ENCODE results near the gene C10orf88. TPM values are rescaled to one million over a fixed set of nuclear protein-coding genes. Genes with fewer than 3 reads are reported as not detected.

Gene C10orf88
- polyA plus RNA-seq, 3 donors: 2.2 to 2.9 (median 2.7) TPM

DNA sequence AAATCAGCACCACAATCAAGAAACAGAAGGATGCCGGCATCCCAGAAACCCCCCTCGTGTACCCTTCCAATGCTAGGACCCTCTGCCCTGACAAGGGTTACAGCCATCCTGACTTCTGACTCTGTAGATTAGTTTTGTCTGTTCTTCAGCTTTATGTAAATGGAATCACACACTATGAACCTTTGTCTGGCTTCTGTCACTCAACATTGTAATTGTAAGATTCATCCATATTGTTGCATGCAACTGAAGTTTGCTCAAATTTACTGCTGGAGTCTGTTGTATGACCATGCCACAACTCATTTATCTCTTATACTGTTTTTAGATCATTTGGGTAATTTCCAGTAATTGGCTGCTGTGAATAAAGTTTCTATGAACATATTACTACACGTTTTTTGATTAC, 46.1 kb upstream of the C10orf88 start:
- Histone ChIP-seq H3K4me2 (replicated peaks; ENCODE audit: extremely low read depth, low read length, poor library complexity, severe bottlenecking) (no peak overlapping the region), H2AFZ (ENCODE audit: insufficient read depth, low read depth, low read length, poor library complexity, severe bottlenecking) (no peak overlapping the region), H3K9me3 (replicated peaks in 1 of 2; ENCODE audit: control insufficient read depth in 1 of 2, insufficient read depth in 1 of 2, low read length in 2 of 2) (no peaks in the 10 kb centered on the region), H3K27me3 (ENCODE audit: control insufficient read depth in 2 of 2, insufficient read depth in 2 of 2, low read length in 2 of 2) (no peaks in the 10 kb centered on the region), H4K20me1 (ENCODE audit: insufficient read depth, low read length) (peaks cover 91% of the 10 kb centered on the region), H3K4me3 (replicated peaks in 1 of 3; ENCODE audit: low read depth in 2 of 3, low read length in 3 of 3) (no peak overlapping the region), H3K9ac (ENCODE audit: insufficient read depth, low read length, poor library complexity, severe bottlenecking) (no peak overlapping the region), H3K27ac (ENCODE audit: low read depth in 1 of 2, low read length in 2 of 2) (no peak overlapping the region), H3K79me2 (ENCODE audit: insufficient read depth, low read length) (peaks cover 79% of the 10 kb centered on the region), H3K4me1 (ENCODE audit: control insufficient read depth in 1 of 2, insufficient read depth in 2 of 2, low read length in 2 of 2) (no peaks in the 10 kb centered on the region), H3K36me3 (replicated peaks in 1 of 2; ENCODE audit: control insufficient read depth in 1 of 2, insufficient read depth in 2 of 2, low read length in 2 of 2) (peaks cover 29 to 43% of the 10 kb centered on the region in 2 donors)
- Mint-ChIP-seq H3K4me1 (peaks cover 2% of the 10 kb centered on the region), H3K27me3 (ENCODE audit: low read depth in 3 of 3) (peaks cover 0 to 5% (median 1%) of the 10 kb centered on the region in 3 donors), H3K4me3 (no peak overlapping the region), H3K27ac (peak overlapping the region in 1 of 7 donors; percentile 17), H3K36me3 (peaks cover 35 to 49% of the 10 kb centered on the region in 2 donors), H3K9me3 (no peaks in the 10 kb centered on the region)
- TF ChIP-seq, protein P1, sequence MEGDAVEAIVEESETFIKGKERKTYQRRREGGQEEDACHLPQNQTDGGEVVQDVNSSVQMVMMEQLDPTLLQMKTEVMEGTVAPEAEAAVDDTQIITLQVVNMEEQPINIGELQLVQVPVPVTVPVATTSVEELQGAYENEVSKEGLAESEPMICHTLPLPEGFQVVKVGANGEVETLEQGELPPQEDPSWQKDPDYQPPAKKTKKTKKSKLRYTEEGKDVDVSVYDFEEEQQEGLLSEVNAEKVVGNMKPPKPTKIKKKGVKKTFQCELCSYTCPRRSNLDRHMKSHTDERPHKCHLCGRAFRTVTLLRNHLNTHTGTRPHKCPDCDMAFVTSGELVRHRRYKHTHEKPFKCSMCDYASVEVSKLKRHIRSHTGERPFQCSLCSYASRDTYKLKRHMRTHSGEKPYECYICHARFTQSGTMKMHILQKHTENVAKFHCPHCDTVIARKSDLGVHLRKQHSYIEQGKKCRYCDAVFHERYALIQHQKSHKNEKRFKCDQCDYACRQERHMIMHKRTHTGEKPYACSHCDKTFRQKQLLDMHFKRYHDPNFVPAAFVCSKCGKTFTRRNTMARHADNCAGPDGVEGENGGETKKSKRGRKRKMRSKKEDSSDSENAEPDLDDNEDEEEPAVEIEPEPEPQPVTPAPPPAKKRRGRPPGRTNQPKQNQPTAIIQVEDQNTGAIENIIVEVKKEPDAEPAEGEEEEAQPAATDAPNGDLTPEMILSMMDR (IDR thresholded peaks at IDR 0.05): no peak
- DNase-seq: no peak
- intact Hi-C loops (cut with micrococcal nuclease): loop anchor here in 1 of 2 donors (10.0 kb wide), 1 partner anchor 1075 kb away; the partner anchor contains the start of gene ATE1
- no CpG with 5 or more reads among the region's 3 CpGs for WGBS (ENCODE audit: insufficient coverage)

DNA sequence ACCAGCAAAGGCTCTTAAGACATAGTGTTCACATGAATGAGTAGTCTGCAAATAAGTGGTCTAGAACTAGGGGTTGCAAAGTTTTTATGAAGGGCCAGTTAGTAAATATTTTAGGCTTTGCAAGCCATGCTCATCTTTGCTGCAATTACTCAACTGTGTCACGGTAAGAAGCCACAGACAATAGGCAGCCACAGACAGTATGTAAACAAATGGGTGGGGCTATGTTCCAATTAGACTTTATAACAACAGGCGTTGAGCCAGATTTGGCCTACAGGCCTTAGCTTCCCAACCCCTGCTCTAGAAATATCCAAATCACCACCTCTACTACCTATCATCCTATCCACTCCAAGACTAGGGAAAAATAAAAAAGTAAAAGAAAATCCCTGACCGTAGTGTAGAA, 45.3 kb upstream of the C10orf88 start:
- Histone ChIP-seq H3K36me3 (replicated peaks in 1 of 2; ENCODE audit: control insufficient read depth in 1 of 2, insufficient read depth in 2 of 2, low read length in 2 of 2) (peaks cover 35 to 51% of the 10 kb centered on the region in 2 donors), H3K27me3 (ENCODE audit: control insufficient read depth in 2 of 2, insufficient read depth in 2 of 2, low read length in 2 of 2) (no peaks in the 10 kb centered on the region), H3K9ac (ENCODE audit: insufficient read depth, low read length, poor library complexity, severe bottlenecking) (no peak overlapping the region), H3K4me1 (ENCODE audit: control insufficient read depth in 1 of 2, insufficient read depth in 2 of 2, low read length in 2 of 2) (no peaks in the 10 kb centered on the region), H3K79me2 (ENCODE audit: insufficient read depth, low read length) (peaks cover 71% of the 10 kb centered on the region), H3K4me3 (replicated peaks in 1 of 3; ENCODE audit: low read depth in 2 of 3, low read length in 3 of 3) (no peak overlapping the region), H4K20me1 (ENCODE audit: insufficient read depth, low read length) (peaks cover 84% of the 10 kb centered on the region), H3K4me2 (replicated peaks; ENCODE audit: extremely low read depth, low read length, poor library complexity, severe bottlenecking) (no peak overlapping the region), H3K9me3 (replicated peaks in 1 of 2; ENCODE audit: control insufficient read depth in 1 of 2, insufficient read depth in 1 of 2, low read length in 2 of 2) (no peaks in the 10 kb centered on the region), H3K27ac (ENCODE audit: low read depth in 1 of 2, low read length in 2 of 2) (no peak overlapping the region), H2AFZ (ENCODE audit: insufficient read depth, low read depth, low read length, poor library complexity, severe bottlenecking) (no peak overlapping the region)
- no CpG with 5 or more reads among the region's 3 CpGs for WGBS (ENCODE audit: insufficient coverage)
- Mint-ChIP-seq H3K36me3 (peaks cover 42 to 55% of the 10 kb centered on the region in 2 donors), H3K4me3 (no peak overlapping the region), H3K27me3 (ENCODE audit: low read depth in 3 of 3) (peaks cover 0 to 5% (median 1%) of the 10 kb centered on the region in 3 donors), H3K4me1 (peaks cover 2% of the 10 kb centered on the region), H3K27ac (peak overlapping the region in 1 of 7 donors; percentile 18), H3K9me3 (no peaks in the 10 kb centered on the region)
- TF ChIP-seq, protein P1 (IDR thresholded peaks at IDR 0.05): no peak
- DNase-seq: no peak
- intact Hi-C loops (cut with micrococcal nuclease): no loop called here
